ENCODE data around the gene MAB21L3. TPM values are rescaled to one million over a fixed set of nuclear protein-coding genes. Genes with fewer than 3 reads are reported as not detected.
A peak's percentile ranks its signal among the peaks of the same experiment; 100 is the strongest.

The MAB21L3 gene
- total and polyA plus RNA-seq, 2 of the 13 experiments (the other 11 are each of a cell fraction or from before 2014, with no cell fraction given) = 0.55 to 4.1 TPM

DNA sequence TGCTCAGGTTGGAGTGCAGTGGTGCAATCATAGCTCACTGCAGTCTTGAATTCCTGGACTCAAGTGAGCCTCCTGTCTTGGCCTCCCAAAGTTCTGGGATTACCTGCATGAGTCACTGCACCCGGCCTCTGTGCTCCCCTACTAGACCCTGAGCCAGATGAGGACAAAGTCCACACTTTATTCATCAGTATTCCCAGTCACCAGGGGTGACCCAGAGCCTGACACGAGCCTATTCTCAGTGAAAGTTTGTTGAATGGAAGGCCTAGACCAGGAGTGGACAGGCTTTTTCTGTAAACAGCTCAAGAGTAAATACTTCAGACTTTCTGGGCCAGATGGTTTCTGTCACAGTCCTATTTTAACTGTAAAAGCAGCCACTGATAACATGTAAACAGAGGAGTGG is 68.2 kb downstream of the MAB21L3 start (continued):
- TF ChIP-seq, protein P1, sequence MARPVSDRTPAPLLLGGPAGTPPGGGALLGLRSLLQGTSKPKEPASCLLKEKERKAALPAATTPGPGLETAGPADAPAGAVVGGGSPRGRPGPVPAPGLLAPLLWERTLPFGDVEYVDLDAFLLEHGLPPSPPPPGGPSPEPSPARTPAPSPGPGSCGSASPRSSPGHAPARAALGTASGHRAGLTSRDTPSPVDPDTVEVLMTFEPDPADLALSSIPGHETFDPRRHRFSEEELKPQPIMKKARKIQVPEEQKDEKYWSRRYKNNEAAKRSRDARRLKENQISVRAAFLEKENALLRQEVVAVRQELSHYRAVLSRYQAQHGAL (CRISPR knock-in tag; IDR thresholded peaks at IDR 0.05; ENCODE audit: not compliant biosample characterization) = no peak
- TF ChIP-seq ERF (CRISPR knock-in tag; IDR thresholded peaks at IDR 0.05) (no peak), ZNF331 (CRISPR knock-in tag; IDR thresholded peaks at IDR 0.05) (no peak), ZNF432 (CRISPR knock-in tag; IDR thresholded peaks at IDR 0.05; ENCODE audit: borderline replicate concordance) (no peak), MXD4 (CRISPR knock-in tag; IDR thresholded peaks at IDR 0.05) (no peak), AGO2 (optimal IDR thresholded peaks at IDR 0.05; ENCODE audit: low read depth, low read length) (no peak), ZNF549 (CRISPR knock-in tag; IDR thresholded peaks at IDR 0.05) (no peak), ASH2L (IDR thresholded peaks at IDR 0.05; ENCODE audit: insufficient read length, low read depth, low read length) (no peak), DNMT3B (CRISPR knock-in tag; conservative IDR thresholded peaks at IDR 0.05) (no peak), PLRG1 (conservative IDR thresholded peaks at IDR 0.05) (no peak), HCFC1 (IDR thresholded peaks at IDR 0.05; ENCODE audit: low read depth, low read length) (no peak), PHF5A (CRISPR knock-in tag; IDR thresholded peaks at IDR 0.05; ENCODE audit: low read depth, unreplicated experiment) (no peak), TBX2 (CRISPR knock-in tag; IDR thresholded peaks at IDR 0.05; ENCODE audit: borderline replicate concordance) (peak; percentile 67; the same call in 1 of the 2 replicates), HNRNPUL1 (IDR thresholded peaks at IDR 0.05; ENCODE audit: low read depth, low read length) (no peak), NFE2L2 (IDR thresholded peaks at IDR 0.05; ENCODE audit: low read length) (no peak), NR2F1 (CRISPR knock-in tag; IDR thresholded peaks at IDR 0.05) (peak; percentile 44 to 62; a peak in 2 of 4 replicates), NONO (IDR thresholded peaks at IDR 0.05) (no peak), NONO (CRISPR knock-in tag; conservative IDR thresholded peaks at IDR 0.05) (no peak), ARID2 (CRISPR knock-in tag; IDR thresholded peaks at IDR 0.05; ENCODE audit: borderline replicate concordance) (no peak), ZFAT (CRISPR knock-in tag; conservative IDR thresholded peaks at IDR 0.05) (no peak)
- TF ChIP-seq, protein P2, sequence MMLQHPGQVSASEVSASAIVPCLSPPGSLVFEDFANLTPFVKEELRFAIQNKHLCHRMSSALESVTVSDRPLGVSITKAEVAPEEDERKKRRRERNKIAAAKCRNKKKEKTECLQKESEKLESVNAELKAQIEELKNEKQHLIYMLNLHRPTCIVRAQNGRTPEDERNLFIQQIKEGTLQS (CRISPR knock-in tag; IDR thresholded peaks at IDR 0.05) = peak; percentile 79
- TF ChIP-seq, protein P3, sequence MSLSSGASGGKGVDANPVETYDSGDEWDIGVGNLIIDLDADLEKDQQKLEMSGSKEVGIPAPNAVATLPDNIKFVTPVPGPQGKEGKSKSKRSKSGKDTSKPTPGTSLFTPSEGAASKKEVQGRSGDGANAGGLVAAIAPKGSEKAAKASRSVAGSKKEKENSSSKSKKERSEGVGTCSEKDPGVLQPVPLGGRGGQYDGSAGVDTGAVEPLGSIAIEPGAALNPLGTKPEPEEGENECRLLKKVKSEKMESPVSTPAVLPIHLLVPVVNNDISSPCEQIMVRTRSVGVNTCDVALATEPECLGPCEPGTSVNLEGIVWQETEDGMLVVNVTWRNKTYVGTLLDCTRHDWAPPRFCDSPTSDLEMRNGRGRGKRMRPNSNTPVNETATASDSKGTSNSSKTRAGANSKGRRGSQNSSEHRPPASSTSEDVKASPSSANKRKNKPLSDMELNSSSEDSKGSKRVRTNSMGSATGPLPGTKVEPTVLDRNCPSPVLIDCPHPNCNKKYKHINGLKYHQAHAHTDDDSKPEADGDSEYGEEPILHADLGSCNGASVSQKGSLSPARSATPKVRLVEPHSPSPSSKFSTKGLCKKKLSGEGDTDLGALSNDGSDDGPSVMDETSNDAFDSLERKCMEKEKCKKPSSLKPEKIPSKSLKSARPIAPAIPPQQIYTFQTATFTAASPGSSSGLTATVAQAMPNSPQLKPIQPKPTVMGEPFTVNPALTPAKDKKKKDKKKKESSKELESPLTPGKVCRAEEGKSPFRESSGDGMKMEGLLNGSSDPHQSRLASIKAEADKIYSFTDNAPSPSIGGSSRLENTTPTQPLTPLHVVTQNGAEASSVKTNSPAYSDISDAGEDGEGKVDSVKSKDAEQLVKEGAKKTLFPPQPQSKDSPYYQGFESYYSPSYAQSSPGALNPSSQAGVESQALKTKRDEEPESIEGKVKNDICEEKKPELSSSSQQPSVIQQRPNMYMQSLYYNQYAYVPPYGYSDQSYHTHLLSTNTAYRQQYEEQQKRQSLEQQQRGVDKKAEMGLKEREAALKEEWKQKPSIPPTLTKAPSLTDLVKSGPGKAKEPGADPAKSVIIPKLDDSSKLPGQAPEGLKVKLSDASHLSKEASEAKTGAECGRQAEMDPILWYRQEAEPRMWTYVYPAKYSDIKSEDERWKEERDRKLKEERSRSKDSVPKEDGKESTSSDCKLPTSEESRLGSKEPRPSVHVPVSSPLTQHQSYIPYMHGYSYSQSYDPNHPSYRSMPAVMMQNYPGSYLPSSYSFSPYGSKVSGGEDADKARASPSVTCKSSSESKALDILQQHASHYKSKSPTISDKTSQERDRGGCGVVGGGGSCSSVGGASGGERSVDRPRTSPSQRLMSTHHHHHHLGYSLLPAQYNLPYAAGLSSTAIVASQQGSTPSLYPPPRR (CRISPR knock-in tag; IDR thresholded peaks at IDR 0.05; ENCODE audit: borderline replicate concordance) = peak; percentile 53; the same call in 1 of the 2 replicates
- TF ChIP-seq, protein P4, sequence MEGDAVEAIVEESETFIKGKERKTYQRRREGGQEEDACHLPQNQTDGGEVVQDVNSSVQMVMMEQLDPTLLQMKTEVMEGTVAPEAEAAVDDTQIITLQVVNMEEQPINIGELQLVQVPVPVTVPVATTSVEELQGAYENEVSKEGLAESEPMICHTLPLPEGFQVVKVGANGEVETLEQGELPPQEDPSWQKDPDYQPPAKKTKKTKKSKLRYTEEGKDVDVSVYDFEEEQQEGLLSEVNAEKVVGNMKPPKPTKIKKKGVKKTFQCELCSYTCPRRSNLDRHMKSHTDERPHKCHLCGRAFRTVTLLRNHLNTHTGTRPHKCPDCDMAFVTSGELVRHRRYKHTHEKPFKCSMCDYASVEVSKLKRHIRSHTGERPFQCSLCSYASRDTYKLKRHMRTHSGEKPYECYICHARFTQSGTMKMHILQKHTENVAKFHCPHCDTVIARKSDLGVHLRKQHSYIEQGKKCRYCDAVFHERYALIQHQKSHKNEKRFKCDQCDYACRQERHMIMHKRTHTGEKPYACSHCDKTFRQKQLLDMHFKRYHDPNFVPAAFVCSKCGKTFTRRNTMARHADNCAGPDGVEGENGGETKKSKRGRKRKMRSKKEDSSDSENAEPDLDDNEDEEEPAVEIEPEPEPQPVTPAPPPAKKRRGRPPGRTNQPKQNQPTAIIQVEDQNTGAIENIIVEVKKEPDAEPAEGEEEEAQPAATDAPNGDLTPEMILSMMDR (CRISPR knock-in tag; IDR thresholded peaks at IDR 0.05) = no peak
